T-cell (primary cell): Measurements from ENCODE around the gene DBP. TPM values are rescaled to one million over a fixed set of nuclear protein-coding genes. Genes with fewer than 3 reads are reported as not detected.
"Not testable (repeated sequence)": the region's sequence is repeated elsewhere in the genome, so short reads cannot be mapped to it uniquely, and the experiment has no call there.

ENCODE experiments used
- ATAC-seq, 4 experiments: fragments of 200-7000 bp in 3 of 4; fragments of 150-1000 bp in 1 of 4; cut with Tn5 transposase; replicated peaks in 1 of 4; 1 replicate in 3 of 4; 2 replicates in 1 of 4; pipeline ENCODE4 v1.10.0; 2021; ENCODE audit warnings: moderate library complexity in 3 of 4, mild to moderate bottlenecking in 2 of 4, moderate number of reproducible peaks in 1 of 4
- CTCF ChIA-PET, 2 donors: fragments of 300-600 bp; sonication (Branson Sonifier 250); formaldehyde crosslinking; loops; one replicate each; lab custom pipeline; 2022; ENCODE audit warnings: antibody characterized with exemption in 2 of 2; lab: Charles Lee
- POLR2A ChIA-PET, 2 donors: fragments of 300-600 bp; sonication (Branson Sonifier 250); formaldehyde crosslinking; loops; one replicate each; lab custom pipeline; 2022; ENCODE audit warnings: antibody characterized with exemption in 2 of 2; lab: Charles Lee
- DNase-seq, 35 experiments: peaks; one replicate each; pipeline versions ENCODE4 v3.0.0 to v3.0.0-alpha.2; 2013 to 2023
- H3K27ac ChIP-seq: one replicate; pipeline ENCODE4 v1.5.1; 2013; ENCODE audit warnings: low read length
- H3K27me3 ChIP-seq, 2 experiments: replicated peaks in 1 of 2; 1 replicate in 1 of 2; 2 replicates in 1 of 2; pipeline versions ENCODE4 v1.6.1 to v1.7.0; 2013; ENCODE audit warnings: low read length in 1 of 2, mixed read lengths in 1 of 2; ENCODE audit not compliant: control insufficient read depth in 2 of 2, insufficient read depth in 2 of 2; ENCODE audit errors: extremely low read depth in 1 of 2
- H3K36me3 ChIP-seq, 2 donors: 1 replicate in 1 of 2; 2 replicates in 1 of 2; pipeline versions ENCODE4 v1.6.1 to v1.7.0; 2013; ENCODE audit warnings: low read length in 1 of 2; ENCODE audit not compliant: control insufficient read depth in 2 of 2, insufficient read depth in 1 of 2; ENCODE audit errors: extremely low read depth in 1 of 2
- H3K4me1 ChIP-seq, 2 experiments: 1 replicate in 1 of 2; 2 replicates in 1 of 2; pipeline versions ENCODE4 v1.6.1 to v1.7.0; 2013; ENCODE audit warnings: low read length in 2 of 2, mixed read lengths in 1 of 2; ENCODE audit not compliant: insufficient read depth in 2 of 2, control insufficient read depth in 1 of 2; ENCODE audit errors: extremely low read depth in 1 of 2
- H3K4me3 ChIP-seq, 2 donors: 1 replicate in 1 of 2; 2 replicates in 1 of 2; pipeline versions ENCODE4 v1.5.1 to v1.7.0; 2013; ENCODE audit warnings: mild to moderate bottlenecking in 2 of 2, low read length in 1 of 2, moderate library complexity in 1 of 2; ENCODE audit not compliant: control insufficient read depth in 1 of 2; ENCODE audit errors: extremely low read depth in 1 of 2
- H3K9me3 ChIP-seq: 2 replicates; pipeline ENCODE4 v1.7.0; 2013
- H3K27ac Mint-ChIP-seq, 2 donors: one replicate each; pipeline ENCODE4 v1.8.0; 2020 to 2021; ENCODE audit warnings: mild to moderate bottlenecking in 2 of 2, mixed read lengths in 2 of 2
- H3K27me3 Mint-ChIP-seq, 2 donors: one replicate each; pipeline ENCODE4 v1.8.0; 2021 to 2022; ENCODE audit warnings: mixed read lengths in 2 of 2
- H3K36me3 Mint-ChIP-seq: one replicate; pipeline ENCODE4 v1.8.0; 2021; ENCODE audit warnings: mixed read lengths
- H3K4me1 Mint-ChIP-seq, 3 donors: one replicate each; pipeline ENCODE4 v1.8.0; 2020 to 2022; ENCODE audit warnings: mixed read lengths in 3 of 3, mild to moderate bottlenecking in 1 of 3
- H3K4me3 Mint-ChIP-seq, 3 donors: one replicate each; pipeline ENCODE4 v1.8.0; 2020 to 2022; ENCODE audit warnings: mild to moderate bottlenecking in 3 of 3, mixed read lengths in 3 of 3, moderate library complexity in 3 of 3
- H3K9me3 Mint-ChIP-seq, 3 donors: one replicate each; pipeline ENCODE4 v1.8.0; 2020 to 2022; ENCODE audit warnings: mixed read lengths in 3 of 3
- WGBS: methylation state at CpG from one replicate; pipeline ENCODE4 v1.1.5; 2013; ENCODE audit warnings: missing lambda C conversion rate; ENCODE audit not compliant: insufficient coverage; 5-methylcytosine and 5-hydroxymethylcytosine counted together
- total RNA-seq, 35 experiments: library from RNA in 6 of 35; stranded (reverse) in 6 of 35; fragments of 120-200 nt in 1 of 35; gene quantifications; one replicate each; pipeline versions ENCODE4 v1.2.1 to v1.2.4 and lab custom pipeline; 2013 to 2026

DBP gene
- total RNA-seq, 5 donors from 2014 or later (not counting 1 experiment from before 2014, with no cell fraction given) = 24.5 to 57.2 (median 56.0) TPM

DNA sequence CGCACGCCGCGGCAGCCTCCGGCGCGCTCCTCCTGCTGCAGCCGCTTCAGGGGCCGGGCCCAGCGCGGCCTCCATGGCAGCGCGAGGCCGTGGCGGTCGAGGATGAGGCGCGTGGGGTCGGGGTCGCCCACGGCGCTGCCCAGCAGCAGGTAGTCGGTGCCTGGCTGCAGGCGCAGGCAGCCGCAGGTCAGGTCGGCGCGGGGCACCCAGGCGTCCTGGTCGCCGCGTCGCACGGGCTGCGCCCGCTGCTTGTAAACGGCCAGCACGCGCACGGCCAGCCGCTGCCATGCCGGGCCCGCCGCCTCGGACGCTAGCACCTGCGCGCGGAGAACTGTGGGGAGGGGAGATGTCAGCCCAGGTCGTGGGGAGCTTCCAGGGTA, 24.5 kb upstream of the DBP start:
- Mint-ChIP-seq H3K27ac (no peak overlapping the region), H3K4me3 (no peak overlapping the region), H3K9me3 (no peaks in the 10 kb centered on the region), H3K27me3 (no peaks in the 10 kb centered on the region), H3K36me3 (no peaks in the 10 kb centered on the region), H3K4me1 (peaks cover 9 to 13% (median 11%) of the 10 kb centered on the region in 3 donors)
- Histone ChIP-seq H3K27ac (no peak overlapping the region), H3K4me3 (no peak overlapping the region), H3K27me3 (no peaks in the 10 kb centered on the region), H3K4me1 (peaks cover 4 to 16% of the 10 kb centered on the region in 2 experiments), H3K9me3 (no peaks in the 10 kb centered on the region), H3K36me3 (no peaks in the 10 kb centered on the region)
- POLR2A ChIA-PET = no interaction called here
- DNase-seq = no peak
- ATAC-seq = no peak
- 93% methylated on average over 31 of the region's 50 CpGs for WGBS
- CTCF ChIA-PET = no interaction called here

DNA sequence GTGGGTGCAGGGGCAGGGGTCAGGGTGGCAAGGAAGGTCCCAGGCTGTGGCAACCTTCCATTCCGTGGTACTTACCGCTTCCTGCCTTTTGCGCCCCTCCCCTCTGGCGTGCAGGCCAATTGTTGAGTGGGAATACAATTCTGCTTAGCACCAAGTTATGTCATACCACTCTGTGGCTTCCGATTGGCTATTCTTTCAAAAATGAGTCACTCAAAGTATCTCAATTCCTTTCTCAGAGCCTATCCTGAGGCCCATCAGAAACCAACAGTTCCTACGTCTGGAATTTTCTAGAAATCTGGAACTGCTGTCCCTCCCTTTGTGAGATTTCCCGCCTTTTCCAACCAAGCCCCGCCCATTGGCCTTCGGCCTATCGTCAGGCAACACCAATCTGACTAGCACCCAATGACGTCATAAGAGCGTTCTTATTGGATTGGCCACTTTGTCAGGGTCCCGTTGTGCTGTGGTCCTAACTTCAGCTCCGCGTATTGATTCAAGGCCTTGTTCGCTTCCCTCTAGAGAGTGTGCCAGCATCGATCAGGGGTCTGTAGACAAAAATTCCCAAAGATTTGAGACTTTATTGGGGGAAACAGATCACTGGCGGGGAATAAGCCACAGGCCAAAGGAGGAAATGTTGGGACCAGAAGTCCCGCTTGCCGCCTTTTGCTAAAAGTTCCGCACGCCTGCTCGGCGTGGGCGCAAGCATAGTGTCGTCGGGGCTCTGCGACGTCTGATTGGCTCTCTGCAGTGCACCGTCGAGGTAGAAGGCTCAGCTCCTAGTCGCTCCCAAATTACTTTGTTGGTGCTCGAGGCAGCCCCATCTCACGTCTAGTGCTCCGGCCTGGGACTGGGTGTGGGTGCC, 23.9 kb upstream of the DBP start:
- ChIA-PET POLR2A (interaction anchor here in 1 of 2 donors (0.5 kb wide), 1 partner anchor 1213 kb away, joined by 3 read pairs; no protein-coding TSS in a partner anchor), CTCF (no interaction called here)

DNA sequence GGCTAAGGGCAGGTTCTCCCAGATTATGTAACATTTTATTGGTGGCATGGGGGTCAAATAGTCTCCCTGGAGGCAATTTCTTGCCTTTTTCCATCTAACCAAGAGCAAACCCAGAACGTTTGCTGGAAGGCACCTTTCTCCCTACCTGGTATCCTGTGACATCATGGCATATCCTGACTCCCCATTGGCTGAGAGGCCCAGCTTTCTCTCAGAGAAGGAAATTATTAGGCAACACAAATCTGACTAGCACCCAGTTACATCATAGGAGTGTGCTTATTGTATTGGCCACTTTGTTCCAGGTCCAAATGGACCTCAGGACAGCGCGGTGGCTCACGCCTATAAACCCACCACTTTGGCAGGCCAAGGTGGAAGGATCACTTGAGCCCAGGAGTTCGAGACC, 22.6 kb upstream of the DBP start:
- Histone ChIP-seq H3K36me3 (no peaks in the 10 kb centered on the region), H3K27me3 (no peaks in the 10 kb centered on the region), H3K4me1 (peaks cover 4 to 16% of the 10 kb centered on the region in 2 experiments), H3K4me3 (no peak overlapping the region), H3K27ac (no peak overlapping the region), H3K9me3 (no peaks in the 10 kb centered on the region)
- DNase-seq (no peak), ATAC-seq (no peak)
- Mint-ChIP-seq H3K4me3 (no peak overlapping the region), H3K36me3 (no peaks in the 10 kb centered on the region), H3K27ac (no peak overlapping the region), H3K27me3 (no peaks in the 10 kb centered on the region), H3K9me3 (no peaks in the 10 kb centered on the region), H3K4me1 (peaks cover 10 to 13% (median 11%) of the 10 kb centered on the region in 3 donors)
- ChIA-PET POLR2A (no interaction called here), CTCF (no interaction called here)
- 95% methylated on average over 3 of the region's 5 CpGs for WGBS

More for the DNA sequence above, 23.9 kb upstream of the DBP start:
- Histone ChIP-seq H3K27ac (peak overlapping the region; percentile 58), H3K27me3 (no peaks in the 10 kb centered on the region), H3K4me1 (peaks cover 4 to 16% of the 10 kb centered on the region in 2 experiments), H3K4me3 (peak overlapping the region; percentile 22 to 27), H3K9me3 (no peaks in the 10 kb centered on the region), H3K36me3 (no peaks in the 10 kb centered on the region)
- peaks cover 9 to 13% (median 11%) of the 10 kb centered on the region in 3 donors for H3K4me1 Mint-ChIP-seq
- peak overlapping the region; percentile 76 to 86 for H3K27ac Mint-ChIP-seq
- no peaks in the 10 kb centered on the region for H3K36me3 Mint-ChIP-seq
- H3K4me3 Mint-ChIP-seq = peak overlapping the region; percentile 63 to 67 (median 66)
- peak; percentile 52 to 90 (median 73) for DNase-seq
- ATAC-seq = peak; percentile 92 to 94 (median 93)
- H3K9me3 Mint-ChIP-seq = no peaks in the 10 kb centered on the region
- no peaks in the 10 kb centered on the region for H3K27me3 Mint-ChIP-seq
- WGBS = 48% methylated on average over 32 of the region's 35 CpGs

DNA sequence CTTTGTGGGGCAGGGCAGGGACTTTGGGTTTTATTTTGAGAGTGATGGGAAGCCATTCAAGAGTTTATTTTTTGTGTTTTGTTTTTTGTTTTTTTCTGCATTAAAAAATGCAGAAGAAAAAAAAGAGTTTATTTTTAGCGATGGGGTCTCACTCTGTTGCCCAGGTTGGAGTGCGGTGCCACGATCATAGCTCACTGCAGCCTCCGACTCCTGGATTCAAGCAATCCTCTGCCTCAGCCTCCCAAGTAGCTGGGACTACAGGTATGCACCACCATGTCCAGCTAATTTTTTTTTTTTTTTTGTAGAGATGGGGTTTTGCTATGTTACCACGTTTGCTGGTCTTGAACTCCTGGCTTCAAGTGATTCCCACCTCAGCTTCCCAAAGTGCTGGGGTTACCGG, 21.3 kb upstream of the DBP start:
- H3K27ac Mint-ChIP-seq = no peak overlapping the region

DNA sequence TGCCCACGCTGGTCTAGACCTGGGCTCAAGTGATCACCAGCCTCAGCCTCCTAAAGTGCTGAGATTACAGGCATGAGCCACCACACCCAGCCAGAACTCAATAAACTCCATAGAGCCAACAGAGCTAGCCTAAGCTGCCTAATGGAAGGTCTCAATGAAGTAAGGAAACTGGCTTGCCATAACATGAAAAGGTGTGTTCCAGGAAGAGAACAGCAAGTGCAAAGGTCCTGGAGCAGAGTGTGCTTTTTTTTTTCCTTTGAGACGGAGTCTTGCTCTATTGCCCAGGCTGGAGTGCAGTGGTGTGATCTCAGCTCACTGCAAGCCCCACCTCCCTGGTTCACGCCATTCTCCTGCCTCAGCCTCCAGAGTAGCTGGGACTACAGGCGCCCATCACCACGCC, 20.6 kb upstream of the DBP start:
- CTCF ChIA-PET, H3K9me3 Mint-ChIP-seq: not testable (repeated sequence)
- H3K4me1 Mint-ChIP-seq = peaks cover 12 to 16% (median 14%) of the 10 kb centered on the region in 3 donors

More for the DNA sequence above, 21.3 kb upstream of the DBP start:
- no peak overlapping the region for H3K27ac ChIP-seq
- no peaks in the 10 kb centered on the region for H3K27me3 Mint-ChIP-seq
- H3K4me3 Mint-ChIP-seq = no peak overlapping the region
- ATAC-seq (no peak), DNase-seq (no peak)
- POLR2A ChIA-PET = no interaction called here
- H3K27me3 ChIP-seq = no peaks in the 10 kb centered on the region
- H3K4me1 Mint-ChIP-seq = peaks cover 11 to 16% (median 13%) of the 10 kb centered on the region in 3 donors
- H3K36me3 ChIP-seq = no peaks in the 10 kb centered on the region
- H3K36me3 Mint-ChIP-seq = no peaks in the 10 kb centered on the region
- CTCF ChIA-PET = interaction anchor here (0.6 to 0.7 kb wide), 2 partner anchors 17 to 27 kb away, joined by 3 to 4 read pairs; no protein-coding TSS in a partner anchor
- no peak overlapping the region for H3K4me3 ChIP-seq
- peaks cover 4 to 16% of the 10 kb centered on the region in 2 experiments for H3K4me1 ChIP-seq
- WGBS = 100% methylated on average over 5 of the region's 6 CpGs
- H3K9me3 ChIP-seq = no peaks in the 10 kb centered on the region
- no peaks in the 10 kb centered on the region for H3K9me3 Mint-ChIP-seq

DNA sequence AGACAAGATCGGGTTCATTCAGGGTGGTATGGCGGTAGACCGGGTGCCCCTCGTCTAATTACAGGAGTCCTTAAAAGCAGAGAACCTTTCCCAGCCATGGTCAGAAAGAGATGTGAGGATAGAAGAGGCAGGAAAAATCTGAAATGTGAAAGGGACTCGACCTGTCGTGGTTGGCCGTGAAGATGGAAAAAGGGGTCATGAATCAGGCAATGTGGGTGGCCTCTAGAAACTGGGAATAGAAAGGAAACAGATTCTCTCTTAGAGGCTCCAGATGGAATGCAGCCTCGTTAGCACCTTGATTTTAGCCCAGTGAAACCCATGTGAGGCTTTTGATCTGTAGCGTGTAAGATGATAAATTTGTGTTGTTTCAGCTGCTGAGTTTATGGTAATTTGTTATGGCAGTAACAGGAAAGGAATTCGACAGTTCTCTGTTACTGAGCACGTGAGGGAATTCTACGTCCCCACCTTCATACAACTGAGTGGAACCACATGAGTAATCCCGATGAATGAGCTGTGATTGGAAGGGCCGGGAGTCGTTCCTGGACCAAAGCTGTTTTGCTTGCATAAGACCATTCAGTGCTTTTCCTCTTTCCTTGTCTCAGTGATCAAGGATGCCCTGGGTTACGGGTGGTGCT, 19.8 kb upstream of the DBP start:
- DNase-seq (no peak), ATAC-seq (no peak)
- H3K27ac ChIP-seq = no peak overlapping the region
- peaks cover 4 to 16% of the 10 kb centered on the region in 2 experiments for H3K4me1 ChIP-seq
- WGBS = 77% methylated on average over 8 of the region's 16 CpGs
- H3K4me3 Mint-ChIP-seq = no peak overlapping the region
- no peak overlapping the region for H3K27ac Mint-ChIP-seq
- no peaks in the 10 kb centered on the region for H3K36me3 ChIP-seq
- H3K9me3 Mint-ChIP-seq = no peaks in the 10 kb centered on the region
- no peaks in the 10 kb centered on the region for H3K27me3 Mint-ChIP-seq
- ChIA-PET CTCF (no interaction called here), POLR2A (interaction anchor here in 1 of 2 donors (0.6 kb wide), 1 partner anchor 14 kb away, joined by 3 read pairs; no protein-coding TSS in a partner anchor)
- no peaks in the 10 kb centered on the region for H3K36me3 Mint-ChIP-seq
- no peaks in the 10 kb centered on the region for H3K9me3 ChIP-seq
- no peaks in the 10 kb centered on the region for H3K27me3 ChIP-seq
- no peak overlapping the region for H3K4me3 ChIP-seq
- H3K4me1 Mint-ChIP-seq = peaks cover 15 to 21% (median 17%) of the 10 kb centered on the region in 3 donors

More for the DNA sequence above, 20.6 kb upstream of the DBP start:
- not testable (repeated sequence) for H3K36me3 ChIP-seq, ATAC-seq, DNase-seq, H3K27me3 Mint-ChIP-seq, H3K27me3 ChIP-seq, H3K27ac Mint-ChIP-seq, H3K9me3 ChIP-seq, H3K4me3 ChIP-seq, H3K27ac ChIP-seq, H3K4me3 Mint-ChIP-seq, H3K36me3 Mint-ChIP-seq
- H3K4me1 ChIP-seq = peaks cover 4 to 16% of the 10 kb centered on the region in 2 experiments
- no CpG with 5 or more reads among the region's 5 CpGs for WGBS
- POLR2A ChIA-PET = interaction anchor here in 1 of 2 donors (0.6 kb wide), 1 partner anchor 13 kb away, joined by 3 read pairs; no protein-coding TSS in a partner anchor
